ENCODE results near the gene SH3YL1. TPM values are rescaled to one million over a fixed set of nuclear protein-coding genes. Genes with fewer than 3 reads are reported as not detected.

Gene SH3YL1
- total and polyA plus RNA-seq, 7 donors: 17.4 to 119 (median 33.5) TPM

- intact Hi-C loops (cut with DNase I): no loop called here
- 86 to 89% methylated on average over 6 of the region's 6 CpGs for WGBS, 2 donors
- H3K4me1 ChIP-seq: no peaks in the 10 kb centered on the region
- peaks cover 0 to 69% (median 7%) of the 10 kb centered on the region in 4 donors for H3K36me3 ChIP-seq
- no peak for TF ChIP-seq POLR2AphosphoS5 (IDR thresholded peaks at IDR 0.05)
- no peak for TF ChIP-seq POLR2A (IDR thresholded peaks at IDR 0.05)
- TF ChIP-seq CTCF (IDR thresholded peaks at IDR 0.05): no peak
- TF ChIP-seq EP300 (IDR thresholded peaks at IDR 0.05): no peak
- no peaks in the 10 kb centered on the region for H3K9me3 ChIP-seq
- H3K4me3 ChIP-seq: no peak overlapping the region
- no peaks in the 10 kb centered on the region for H3K27me3 ChIP-seq
- DNase-seq: no peak
- H3K27ac ChIP-seq: no peak overlapping the region
These were observed 39.7 kb downstream of the SH3YL1 start for GRCh38 chr2:223971-224760.

- Histone ChIP-seq H3K9me3 (no peaks in the 10 kb centered on the region), H3K4me1 (no peaks in the 10 kb centered on the region), H3K36me3 (peaks cover 0 to 70% (median 7%) of the 10 kb centered on the region in 4 donors), H3K27ac (no peak overlapping the region), H3K27me3 (no peaks in the 10 kb centered on the region), H3K4me3 (no peak overlapping the region)
- DNase-seq: no peak
- TF ChIP-seq POLR2AphosphoS5 (IDR thresholded peaks at IDR 0.05) (no peak), CTCF (IDR thresholded peaks at IDR 0.05) (no peak), POLR2A (IDR thresholded peaks at IDR 0.05) (no peak), EP300 (IDR thresholded peaks at IDR 0.05) (no peak)
- WGBS, 2 donors: 87 to 93% methylated on average over 4 of the region's 4 CpGs
- intact Hi-C loops (cut with DNase I): no loop called here
These were observed 40.4 kb downstream of the SH3YL1 start for GRCh38 chr2:223451-223850.

- no peak for DNase-seq
- WGBS, 2 donors: 85 to 91% methylated on average over 3 of the region's 3 CpGs
- Histone ChIP-seq H3K4me3 (no peak overlapping the region), H3K27ac (no peak overlapping the region), H3K27me3 (peaks cover 0 to 2% (median 0%) of the 10 kb centered on the region in 3 donors), H3K4me1 (no peaks in the 10 kb centered on the region), H3K36me3 (peaks cover 0 to 21% (median 2%) of the 10 kb centered on the region in 4 donors), H3K9me3 (peaks cover 0 to 3% (median 1%) of the 10 kb centered on the region in 4 donors)
- TF ChIP-seq CTCF (IDR thresholded peaks at IDR 0.05) (no peak), POLR2A (IDR thresholded peaks at IDR 0.05) (no peak), POLR2AphosphoS5 (IDR thresholded peaks at IDR 0.05) (no peak), EP300 (IDR thresholded peaks at IDR 0.05) (no peak)
- intact Hi-C loops (cut with DNase I): no loop called here
These were observed 47.8 kb downstream of the SH3YL1 start for GRCh38 chr2:216068-216467.

- no peak overlapping the region for H3K4me3 ChIP-seq
- H3K4me1 ChIP-seq: no peaks in the 10 kb centered on the region
- no peak for TF ChIP-seq CTCF (IDR thresholded peaks at IDR 0.05)
- H3K27me3 ChIP-seq: peaks cover 0 to 10% (median 0%) of the 10 kb centered on the region in 3 donors
- intact Hi-C loops (cut with DNase I): no loop called here
- peaks cover 0 to 17% (median 0%) of the 10 kb centered on the region in 4 donors for H3K36me3 ChIP-seq
- H3K9me3 ChIP-seq: peaks cover 0 to 3% (median 1%) of the 10 kb centered on the region in 4 donors
- no peak for DNase-seq
- no peak overlapping the region for H3K27ac ChIP-seq
- 91 to 93% methylated on average over 43 of the region's 43 CpGs for WGBS, 2 donors
These were observed 49.7 kb downstream of the SH3YL1 start for GRCh38 chr2:213932-214693.
